Stimulated activated CD8-positive, alpha-beta memory T cell treated with anti-CD3 and anti-CD28 coated beads, Interleukin-12 subunit alpha, Interleukin-12 subunit beta, amount 100 ng/mL, for 24 hours (primary cell): Measurements from ENCODE around the gene RABAC1.
"Not testable (repeated sequence)": the region's sequence is repeated elsewhere in the genome, so short reads cannot be mapped to it uniquely, and the experiment has no call there.

Experiments
- DNase-seq: peaks from one replicate; pipeline ENCODE4 v3.0.0-alpha.2; 2020; ENCODE audit errors: extremely low read depth

The RABAC1 gene

GRCh38 chr19:41959056-41960053 is at the start of gene RABAC1:
Gene RABAC1 (minus strand): TSS chr19:41959321. CDS start chr19:41959292, 29 bp downstream.
- peak; percentile 79 for DNase-seq

- no peak for DNase-seq
Measured at GRCh38 chr19:42006569-42006968, 47.4 kb upstream of the RABAC1 start.

GRCh38 chr19:42005504-42005903 is 46.4 kb upstream of the RABAC1 start:
- DNase-seq: no peak

DNA sequence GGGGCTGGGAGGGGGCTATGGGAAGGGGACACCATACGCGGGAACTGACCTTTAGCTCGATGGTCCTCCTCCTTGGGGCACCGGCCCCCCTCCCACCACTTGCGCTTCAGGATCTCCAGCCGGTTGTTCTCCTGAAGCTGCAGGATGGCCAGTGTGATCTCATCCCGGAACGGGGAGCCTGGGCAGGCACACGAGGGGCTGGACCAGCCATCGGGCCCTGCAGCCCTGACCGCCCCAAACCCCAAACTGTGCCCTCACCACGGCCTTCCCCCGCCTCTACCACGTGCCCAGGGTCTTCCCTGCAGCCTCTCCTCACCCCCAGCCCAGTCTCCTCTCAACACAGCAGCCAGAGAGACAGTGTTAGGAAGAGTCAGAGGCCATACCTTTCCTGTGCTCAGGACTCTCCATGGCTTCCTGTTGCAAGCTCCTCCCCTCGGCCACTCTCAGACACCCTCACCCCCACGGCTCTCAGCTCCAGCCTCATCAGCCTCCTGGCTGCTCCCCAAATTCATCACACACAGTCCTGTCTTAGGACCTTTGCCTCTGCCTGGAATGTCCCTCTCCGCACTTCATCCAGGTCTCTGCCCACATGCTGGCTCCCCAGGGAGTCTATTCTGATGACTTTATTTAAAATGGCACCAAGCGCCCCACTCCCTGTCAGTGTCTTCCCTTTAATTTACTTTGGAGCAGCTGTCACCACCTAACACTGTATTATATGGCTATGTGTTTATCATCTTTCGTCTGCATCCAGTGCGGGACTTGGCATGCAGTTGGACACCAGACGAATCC is 44.6 kb upstream of the RABAC1 start:
- no peak for DNase-seq

DNA sequence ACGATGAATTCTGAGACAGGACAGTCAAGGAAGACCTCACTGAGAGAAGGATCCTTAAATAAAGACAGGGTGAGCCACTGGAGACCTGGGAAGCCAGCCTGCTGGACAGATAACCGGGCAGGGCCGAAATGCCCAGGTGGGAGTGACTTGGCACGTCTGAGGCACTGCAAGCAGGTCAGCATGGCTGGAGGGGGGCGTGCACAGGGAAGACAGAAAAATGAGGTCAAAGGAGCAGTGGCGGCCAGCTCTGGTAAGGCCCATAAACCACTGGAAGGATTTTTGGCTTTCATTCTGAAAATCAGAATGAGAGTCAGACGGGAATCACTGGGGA is 40.7 kb upstream of the RABAC1 start:
- no peak for DNase-seq

- DNase-seq: no peak
Measured at GRCh38 chr19:41999071-41999877, 40.2 kb upstream of the RABAC1 start.

DNA sequence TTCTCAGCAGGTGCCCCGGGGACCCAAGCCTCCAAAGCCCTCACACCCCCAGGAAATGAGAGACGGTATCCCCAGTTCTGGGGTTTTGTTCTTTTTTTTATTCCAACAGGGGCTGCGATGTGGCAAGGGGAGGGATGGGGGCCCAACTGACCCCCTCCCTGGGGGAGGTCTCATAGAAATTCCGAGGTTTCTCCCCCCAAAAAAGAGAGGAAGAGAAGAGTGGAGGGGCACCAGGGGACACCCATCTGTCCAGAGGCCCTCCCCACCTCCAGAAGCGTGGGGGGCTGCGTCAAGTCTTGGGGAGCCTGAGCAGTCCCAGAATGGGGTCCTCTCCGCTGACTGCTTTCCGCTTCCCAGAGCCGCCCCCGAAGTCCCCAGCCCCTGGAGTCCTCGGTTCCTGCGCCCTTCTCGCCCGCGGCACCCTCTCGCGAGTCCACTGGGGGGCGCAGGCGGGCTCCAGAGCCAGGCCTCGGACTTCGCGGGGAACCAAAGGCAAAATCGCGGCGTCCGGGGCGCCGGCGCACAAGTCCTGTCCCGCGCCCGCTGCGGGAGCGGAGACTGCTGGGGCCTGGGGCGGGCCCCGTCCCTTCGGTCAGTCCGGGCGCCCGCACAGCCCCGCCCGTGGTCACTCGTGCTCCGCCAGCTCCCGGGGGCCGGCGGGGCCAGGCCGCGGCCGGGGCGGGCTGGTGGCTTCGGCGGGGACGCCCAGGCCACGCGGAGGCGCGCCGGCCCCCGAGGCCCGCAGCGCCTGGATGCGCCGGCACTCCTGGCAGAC is 39.3 kb upstream of the RABAC1 start:
- DNase-seq: no peak

GRCh38 chr19:41997851-41998229 is 38.7 kb upstream of the RABAC1 start:
- DNase-seq: no peak

DNA sequence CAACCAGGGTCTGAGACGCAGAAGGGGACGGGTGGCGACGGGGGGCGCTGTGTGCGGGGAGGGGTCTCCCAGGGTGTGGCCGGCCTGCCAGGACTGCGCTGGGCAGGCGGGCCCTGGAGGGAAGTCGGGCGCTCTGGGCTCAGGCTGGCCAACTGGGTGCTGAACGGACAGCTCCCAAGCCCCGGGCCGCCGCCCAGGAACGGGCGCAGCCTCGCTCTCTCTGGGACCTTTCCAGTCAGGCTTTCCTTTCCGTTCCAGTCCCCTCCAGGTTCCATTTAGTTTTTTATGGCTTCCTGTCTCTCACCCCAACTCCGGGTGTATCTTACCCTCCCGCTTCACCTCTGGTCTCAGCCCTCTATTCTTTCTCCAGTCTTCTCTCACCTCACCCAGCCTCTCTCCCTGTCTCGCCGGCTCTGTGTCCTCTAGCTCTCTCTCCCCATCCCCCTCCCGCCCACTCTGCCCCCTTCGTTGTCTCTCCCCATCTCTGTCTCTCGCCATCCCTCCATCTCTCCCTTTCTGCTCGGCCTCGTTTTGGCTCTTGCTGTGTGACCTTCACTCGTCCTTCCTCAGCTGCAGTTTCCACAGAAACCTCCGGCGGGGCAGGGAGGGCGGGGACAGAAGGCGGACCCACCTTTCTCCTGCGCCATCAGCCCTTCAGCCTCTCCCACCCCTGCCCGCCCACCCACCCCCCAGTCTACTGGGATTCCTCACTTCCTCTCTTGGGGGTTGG is 38.2 kb upstream of the RABAC1 start:
- DNase-seq: no peak

- DNase-seq: no peak
Measured at GRCh38 chr19:41995959-41996797, 37.1 kb upstream of the RABAC1 start.

GRCh38 chr19:41994994-41995958 is 36.2 kb upstream of the RABAC1 start:
- DNase-seq: no peak

DNA sequence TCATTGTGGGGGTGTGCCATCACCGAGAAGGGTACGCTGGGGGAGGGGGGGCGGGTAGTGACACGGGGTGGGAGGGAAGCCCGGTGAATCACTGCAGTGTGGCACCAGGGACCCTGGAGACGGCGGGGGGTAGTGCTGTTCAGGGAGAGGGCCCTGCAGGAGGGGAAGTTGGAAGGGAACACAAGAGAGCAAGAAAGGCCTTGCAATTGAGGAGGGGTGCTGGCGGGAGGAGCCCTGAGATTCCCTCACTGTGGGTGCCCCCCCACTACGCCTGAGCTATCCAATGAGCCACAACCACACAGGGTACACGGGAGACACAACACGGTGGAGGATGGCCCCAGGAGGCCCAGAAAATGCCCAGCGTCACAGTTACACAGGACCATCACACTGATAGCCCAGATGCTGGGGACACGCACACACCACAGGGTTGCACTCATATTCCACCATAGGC is 35.4 kb upstream of the RABAC1 start:
- no peak for DNase-seq

- no peak for DNase-seq
Measured at GRCh38 chr19:41993612-41994483, 34.7 kb upstream of the RABAC1 start, which contains the start of gene ATP1A3. Gene ATP1A3 (minus strand): TSS chr19:41994230. CDS start chr19:41994076, 154 bp downstream.

DNA sequence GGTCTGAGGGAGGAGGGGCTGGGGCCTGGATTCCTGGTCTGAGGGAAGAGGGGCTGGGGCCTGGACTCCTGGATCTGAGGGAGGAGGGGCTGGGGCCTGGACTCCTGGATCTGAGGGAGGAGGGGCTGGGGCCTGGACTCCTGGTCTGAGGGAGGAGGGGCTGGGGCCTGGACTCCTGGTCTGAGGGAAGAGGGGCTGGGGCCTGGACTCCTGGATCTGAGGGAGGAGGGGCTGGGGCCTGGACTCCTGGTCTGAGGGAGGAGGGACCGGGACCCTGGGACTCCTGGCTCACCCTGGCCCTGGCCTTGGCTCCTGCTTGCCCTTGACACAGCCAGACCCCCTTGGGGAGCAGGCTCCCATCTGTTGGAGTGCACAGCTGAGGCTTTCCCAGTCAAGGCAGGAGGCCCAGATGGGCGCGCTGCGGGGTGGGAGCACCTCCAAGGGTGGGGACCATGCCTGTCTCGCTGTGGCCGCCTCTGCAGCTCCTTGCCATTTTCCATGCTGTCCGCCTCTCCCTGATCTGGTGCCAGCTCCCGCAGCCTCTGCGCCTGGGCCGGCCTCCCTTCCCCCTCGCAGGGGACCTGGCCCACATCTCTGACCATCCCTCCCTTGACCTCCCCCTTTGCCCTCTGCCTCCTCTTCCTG is 32.9 kb upstream of the RABAC1 start:
- DNase-seq: not testable (repeated sequence)

DNA sequence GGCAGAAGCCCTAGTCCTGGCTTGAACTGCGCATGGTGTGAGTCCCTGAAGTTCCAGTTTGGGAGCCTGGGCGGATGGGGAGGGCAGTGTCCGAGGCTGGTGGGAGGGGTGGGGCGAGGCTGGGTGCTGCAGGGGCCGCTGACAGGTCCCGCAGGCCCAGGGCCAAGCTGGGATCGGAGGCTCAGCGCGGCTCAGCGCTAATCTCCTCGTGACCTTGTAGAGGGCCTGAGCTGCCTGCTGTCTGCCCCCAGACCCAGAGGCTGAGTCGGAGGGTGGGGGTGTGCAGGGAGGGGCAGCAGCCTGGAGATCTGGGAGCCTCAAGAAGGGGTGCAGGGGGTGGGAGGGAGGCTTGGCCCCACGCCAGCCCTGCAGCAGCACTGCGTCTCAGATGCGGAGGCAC is 31.9 kb upstream of the RABAC1 start:
- no peak for DNase-seq

DNA sequence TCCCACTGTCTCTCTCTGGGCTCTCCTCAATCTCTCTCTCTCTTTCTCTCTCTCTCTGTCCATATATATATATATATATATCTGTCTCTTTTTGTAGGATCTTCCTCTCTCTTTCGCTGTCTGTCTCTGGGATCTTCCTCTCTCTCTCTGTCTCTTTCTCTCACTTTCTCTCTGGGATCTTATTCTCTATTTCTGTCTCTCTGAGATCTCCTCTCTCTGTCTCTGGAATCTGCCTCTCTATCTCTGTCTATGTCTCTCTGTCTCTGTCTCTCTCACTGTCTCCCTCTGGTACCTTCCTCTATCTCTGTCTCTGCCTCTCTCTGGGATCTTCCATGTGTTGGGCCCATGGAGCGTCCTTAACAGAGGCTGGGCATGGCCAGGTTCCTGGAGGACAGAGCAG is 31.5 kb upstream of the RABAC1 start:
- no peak for DNase-seq

- DNase-seq: no peak
Measured at GRCh38 chr19:41990028-41990427, 30.9 kb upstream of the RABAC1 start.
